IPS-18c (cell line): ENCODE measurements around the gene TIMELESS.
"Not testable (repeated sequence)": the region's sequence is repeated elsewhere in the genome, so short reads cannot be mapped to it uniquely, and the experiment has no call there.

Experiments used
- H3K4me3 ChIP-seq: 2 replicates; pipeline ENCODE4 v1.7.0; 2013; ENCODE audit warnings: low read depth, mild to moderate bottlenecking, low read length, moderate library complexity; ENCODE audit not compliant: insufficient read depth
- H3K9me3 ChIP-seq: one replicate; pipeline ENCODE4 v1.6.1; 2013; ENCODE audit warnings: mild to moderate bottlenecking, low read length, moderate library complexity; ENCODE audit not compliant: control insufficient read depth, insufficient read depth

The TIMELESS gene

GRCh38 chr12:56448860-56449621 is at the start of gene TIMELESS:
Gene TIMELESS, minus strand, starts transcription at chr12:56449426. Its CDS starts 15,256 bp downstream, at chr12:56434170.
- no peaks in the 10 kb centered on the region for H3K9me3 ChIP-seq
- H3K4me3 ChIP-seq: peak within 1 kb of the TSS; percentile 76

GRCh38 chr12:56498126-56498902 is 49.1 kb upstream of the TIMELESS start:
- H3K9me3 ChIP-seq, H3K4me3 ChIP-seq: not testable (repeated sequence)

GRCh38 chr12:56496704-56497103 is 47.5 kb upstream of the TIMELESS start:
- not testable (repeated sequence) for H3K9me3 ChIP-seq, H3K4me3 ChIP-seq

GRCh38 chr12:56494481-56494880 is 45.3 kb upstream of the TIMELESS start:
- H3K4me3 ChIP-seq: not testable (repeated sequence)

GRCh38 chr12:56494106-56494415 is 44.8 kb upstream of the TIMELESS start:
- not testable (repeated sequence) for H3K4me3 ChIP-seq

More at GRCh38 chr12:56494481-56494880, 45.3 kb upstream of the TIMELESS start:
- H3K9me3 ChIP-seq: not testable (repeated sequence)

GRCh38 chr12:56493409-56494105 is 44.3 kb upstream of the TIMELESS start:
- H3K9me3 ChIP-seq, H3K4me3 ChIP-seq: not testable (repeated sequence)

More at GRCh38 chr12:56494106-56494415, 44.8 kb upstream of the TIMELESS start:
- not testable (repeated sequence) for H3K9me3 ChIP-seq

GRCh38 chr12:56490360-56490759 is 41.1 kb upstream of the TIMELESS start:
- Histone ChIP-seq H3K4me3 (no peak overlapping the region), H3K9me3 (peaks cover 4% of the 10 kb centered on the region)

- Histone ChIP-seq H3K9me3 (peaks cover 2% of the 10 kb centered on the region), H3K4me3 (peak within 1 kb of the TSS; percentile 84)
Measured at GRCh38 chr12:56488041-56488955, 39.1 kb upstream of the TIMELESS start, which contains the start of gene GLS2. Gene GLS2, minus strand, starts transcription at chr12:56488161. Its CDS starts 43 bp downstream, at chr12:56488118.

- Histone ChIP-seq H3K9me3 (peaks cover 2% of the 10 kb centered on the region), H3K4me3 (peak overlapping the region; percentile 84)
Measured at GRCh38 chr12:56487448-56488040, 38.3 kb upstream of the TIMELESS start.

GRCh38 chr12:56486694-56487093 is 37.5 kb upstream of the TIMELESS start:
- Histone ChIP-seq H3K9me3 (peaks cover 2% of the 10 kb centered on the region), H3K4me3 (peak overlapping the region; percentile 84)

- H3K9me3 ChIP-seq: no peaks in the 10 kb centered on the region
- no peak overlapping the region for H3K4me3 ChIP-seq
Measured at GRCh38 chr12:56484566-56484965, 35.3 kb upstream of the TIMELESS start.

GRCh38 chr12:56479625-56480024 is 30.4 kb upstream of the TIMELESS start:
- no peak overlapping the region for H3K4me3 ChIP-seq

GRCh38 chr12:56477521-56478225 is 28.4 kb upstream of the TIMELESS start:
- Histone ChIP-seq H3K4me3 (no peak overlapping the region), H3K9me3 (no peaks in the 10 kb centered on the region)

More at GRCh38 chr12:56479625-56480024, 30.4 kb upstream of the TIMELESS start:
- no peaks in the 10 kb centered on the region for H3K9me3 ChIP-seq

GRCh38 chr12:56476972-56477432 is 27.8 kb upstream of the TIMELESS start:
- no peaks in the 10 kb centered on the region for H3K9me3 ChIP-seq
- no peak overlapping the region for H3K4me3 ChIP-seq

- Histone ChIP-seq H3K9me3 (no peaks in the 10 kb centered on the region), H3K4me3 (no peak overlapping the region)
Measured at GRCh38 chr12:56476143-56476542, 26.9 kb upstream of the TIMELESS start.

GRCh38 chr12:56474389-56474788 is 25.2 kb upstream of the TIMELESS start:
- Histone ChIP-seq H3K4me3 (no peak overlapping the region), H3K9me3 (no peaks in the 10 kb centered on the region)
